Small intestine (tissue), 7 donors: ENCODE measurements around the gene ANKRD29. TPM values are rescaled to one million over a fixed set of nuclear protein-coding genes. Genes with fewer than 3 reads are reported as not detected.
A peak's percentile ranks its signal among the peaks of the same experiment; 100 is the strongest.

Experiments used
- DNase-seq, 2 donors: peaks; one replicate each; pipeline versions ENCODE4 v3.0.0 to v3.0.0-alpha.2; 2013
- FAIRE-seq: peaks from 2 replicates; lab custom pipeline; 2012; peaks lifted over from hg19 to GRCh38; lab: Jason Lieb, UNC
- H3K27ac ChIP-seq, 3 donors: one replicate each; pipeline ENCODE4 v1.5.1; 2013; ENCODE audit warnings: low read length in 2 of 3, mild to moderate bottlenecking in 2 of 3, control low read depth in 1 of 3, inconsistent platforms in 1 of 3, low read depth in 1 of 3, moderate library complexity in 1 of 3
- H3K27me3 ChIP-seq, 3 donors: one replicate each; pipeline ENCODE4 v1.6.1; 2013; ENCODE audit warnings: low read length in 3 of 3, inconsistent platforms in 1 of 3; ENCODE audit not compliant: control insufficient read depth in 3 of 3, insufficient read depth in 3 of 3
- H3K36me3 ChIP-seq, 3 donors: one replicate each; pipeline ENCODE4 v1.6.1; 2013; ENCODE audit warnings: low read length in 3 of 3, inconsistent platforms in 1 of 3, low read depth in 1 of 3, mild to moderate bottlenecking in 1 of 3, moderate library complexity in 1 of 3; ENCODE audit not compliant: control insufficient read depth in 3 of 3, insufficient read depth in 2 of 3
- H3K4me1 ChIP-seq, 3 donors: one replicate each; pipeline ENCODE4 v1.6.1; 2013; ENCODE audit warnings: low read length in 2 of 3, inconsistent platforms in 1 of 3, low read depth in 1 of 3, mild to moderate bottlenecking in 1 of 3, moderate library complexity in 1 of 3; ENCODE audit not compliant: control insufficient read depth in 3 of 3, insufficient read depth in 2 of 3
- H3K4me3 ChIP-seq, 3 donors: one replicate each; pipeline ENCODE4 v1.5.1; 2013; ENCODE audit warnings: low read length in 3 of 3, control low read depth in 1 of 3, inconsistent platforms in 1 of 3, low read depth in 1 of 3, mild to moderate bottlenecking in 1 of 3, moderate library complexity in 1 of 3
- H3K9me3 ChIP-seq, 2 donors: one replicate each; pipeline ENCODE4 v1.6.1; 2013; ENCODE audit warnings: low read depth in 1 of 2, low read length in 1 of 2; ENCODE audit not compliant: control insufficient read depth in 2 of 2, insufficient read depth in 1 of 2
- WGBS, 3 donors: extraction: QIAGEN DNeasy Blood & Tissue Kit; methylation state at CpG; one replicate each; pipeline ENCODE4 v1.1.7; 2013; 5-methylcytosine and 5-hydroxymethylcytosine counted together
- polyA plus RNA-seq, 4 donors: library from polyadenylated mRNA; stranded (reverse) in 3 of 4; unstranded in 1 of 4; fragments of 200-250 nt in 3 of 4; fragments of 120-200 nt in 1 of 4; gene quantifications; one replicate each; pipeline versions ENCODE4 v1.2.1 to v1.2.3, GENCODE V29; 2013
- donor health status: healthy with polysubstance abuse.
- donor health status: control.
- donor health status: control.
- donor health status: Bipolar disorder and iron deficiency.
- donor health status: healthy.

The ANKRD29 gene
- polyA plus RNA-seq, 4 donors = 1.8 to 5.1 (median 3.2) TPM

GRCh38 chr18:23626451-23627279 lies 36.0 kb downstream of the ANKRD29 start:
- Histone ChIP-seq H3K27ac (peak overlapping the region in 1 of 3 donors; percentile 79), H3K27me3 (no peaks in the 10 kb centered on the region), H3K4me3 (no peak overlapping the region), H3K36me3 (no peaks in the 10 kb centered on the region), H3K4me1 (peaks cover 0 to 29% (median 6%) of the 10 kb centered on the region in 3 donors), H3K9me3 (no peaks in the 10 kb centered on the region)
- 19 to 42% (median 40%) methylated on average over 4 of the region's 4 CpGs for WGBS, 3 donors
- peak in 1 of 2 donors; percentile 65 for DNase-seq
- FAIRE-seq = no peak

- Histone ChIP-seq H3K9me3 (no peaks in the 10 kb centered on the region), H3K4me1 (peaks cover 0 to 45% (median 8%) of the 10 kb centered on the region in 3 donors), H3K27ac (no peak overlapping the region), H3K27me3 (peaks cover 0 to 10% (median 0%) of the 10 kb centered on the region in 3 donors), H3K4me3 (no peak overlapping the region), H3K36me3 (no peaks in the 10 kb centered on the region)
- WGBS, 3 donors = 83 to 91% (median 89%) methylated on average over 3 of the region's 3 CpGs
- FAIRE-seq (no peak), DNase-seq (no peak)
Measured at GRCh38 chr18:23623040-23623439, 39.7 kb downstream of the ANKRD29 start.

DNA sequence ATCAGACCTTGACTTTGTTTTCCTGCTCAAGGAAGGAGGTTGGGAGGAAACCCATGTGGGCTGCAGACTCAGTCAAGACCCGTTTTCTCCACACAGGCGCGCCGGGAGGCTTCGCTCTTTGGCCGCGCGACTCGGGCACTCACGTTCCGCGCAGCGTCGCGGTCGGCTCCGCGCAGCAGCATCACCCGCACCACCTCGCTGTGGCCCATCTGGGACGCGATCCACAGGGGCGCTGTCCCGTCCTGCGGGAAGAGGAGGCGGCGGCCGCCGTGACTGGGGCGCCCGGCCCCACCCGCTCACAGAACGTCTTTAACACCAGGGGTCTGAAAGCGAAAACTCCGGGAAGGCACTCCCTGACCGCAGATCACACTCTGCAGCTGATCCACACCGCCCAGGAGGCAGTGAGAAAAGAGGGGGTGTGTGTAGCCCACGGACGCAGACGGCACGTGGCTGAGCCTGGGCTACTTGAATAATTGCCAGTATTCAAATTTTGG lies 43.3 kb downstream of the ANKRD29 start:
- Histone ChIP-seq H3K27ac (peak overlapping the region in 1 of 3 donors; percentile 38), H3K4me3 (peak overlapping the region in 2 of 3 donors; percentile 41), H3K9me3 (no peaks in the 10 kb centered on the region), H3K4me1 (peaks cover 0 to 40% (median 3%) of the 10 kb centered on the region in 3 donors), H3K27me3 (peaks cover 0 to 10% (median 0%) of the 10 kb centered on the region in 3 donors), H3K36me3 (no peaks in the 10 kb centered on the region)
- FAIRE-seq = no peak
- WGBS, 3 donors = 0 to 2% (median 0%) methylated on average over 41 of the region's 41 CpGs
- DNase-seq = peak in 1 of 2 donors; percentile 77

DNA sequence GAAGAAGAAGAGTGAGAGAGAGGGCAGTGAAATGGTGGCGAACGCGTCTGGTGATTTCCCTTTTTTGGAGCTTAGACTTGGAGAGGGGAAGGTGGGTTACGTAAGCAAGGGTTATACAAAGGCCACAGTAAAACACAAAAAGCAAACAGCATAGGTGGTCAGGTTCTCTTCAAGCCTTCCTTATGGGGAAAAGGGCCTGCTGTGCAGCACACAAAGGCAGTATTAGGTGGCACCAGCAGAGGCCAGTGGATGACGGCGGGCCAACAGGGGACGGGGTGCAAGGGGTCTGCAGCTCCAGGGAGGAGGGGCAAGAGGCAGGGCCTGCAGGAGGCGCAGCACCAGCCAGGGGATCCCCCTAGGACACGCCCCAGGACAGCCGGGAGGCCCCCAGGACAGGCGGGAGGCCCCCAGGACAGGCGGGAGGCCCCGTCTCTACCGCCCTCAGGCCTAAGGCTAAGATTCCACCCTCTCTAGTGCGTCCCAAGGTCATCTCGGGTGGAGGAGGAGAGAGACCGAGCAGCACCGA lies 43.8 kb downstream of the ANKRD29 start:
- H3K4me1 ChIP-seq = peaks cover 0 to 40% (median 3%) of the 10 kb centered on the region in 3 donors
- peak overlapping the region in 1 of 3 donors; percentile 38 for H3K27ac ChIP-seq
- 33 to 37% (median 34%) methylated on average over 17 to 18 of the region's 18 CpGs for WGBS, 3 donors
- H3K36me3 ChIP-seq = no peaks in the 10 kb centered on the region
- peak in 1 of 2 donors; percentile 59 for DNase-seq
- no peak for FAIRE-seq
- peak overlapping the region in 2 of 3 donors; percentile 41 for H3K4me3 ChIP-seq
- peaks cover 0 to 10% (median 0%) of the 10 kb centered on the region in 3 donors for H3K27me3 ChIP-seq
- no peaks in the 10 kb centered on the region for H3K9me3 ChIP-seq

DNA sequence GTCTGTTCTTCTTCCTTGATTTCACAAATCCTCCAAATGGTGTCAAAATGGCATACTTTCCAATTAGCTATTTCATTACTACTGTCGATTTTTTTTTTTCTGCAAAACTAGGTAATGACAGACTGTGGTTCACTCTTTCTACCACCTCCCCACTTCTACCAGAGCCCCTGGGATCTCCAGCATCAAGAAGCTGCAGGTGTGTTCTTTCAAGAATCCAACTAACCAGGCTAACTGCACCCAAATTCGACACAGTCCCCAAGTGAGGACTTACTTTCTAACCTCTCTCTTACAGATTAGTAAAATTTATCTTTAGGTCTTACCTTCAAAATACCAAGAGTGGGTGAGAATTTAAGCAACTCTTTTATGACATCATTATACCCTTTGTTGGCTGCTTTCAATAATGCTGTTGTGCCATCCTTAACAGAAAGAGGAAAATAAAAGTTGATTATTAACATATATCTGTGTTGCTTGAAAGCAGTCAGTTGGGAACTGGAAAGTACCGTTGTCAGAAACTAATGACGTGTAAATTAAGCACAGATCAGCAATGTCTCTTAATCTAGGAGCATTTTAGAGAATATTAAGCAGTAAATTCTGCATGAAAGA lies 45.2 kb downstream of the ANKRD29 start:
- Histone ChIP-seq H3K27me3 (peaks cover 0 to 10% (median 0%) of the 10 kb centered on the region in 3 donors), H3K4me3 (no peak overlapping the region), H3K4me1 (peaks cover 0 to 42% (median 4%) of the 10 kb centered on the region in 3 donors), H3K36me3 (no peaks in the 10 kb centered on the region), H3K27ac (peak overlapping the region in 1 of 3 donors; percentile 58), H3K9me3 (no peaks in the 10 kb centered on the region)
- 11 to 57% (median 30%) methylated on average over 4 of the region's 4 CpGs for WGBS, 3 donors
- no peak for FAIRE-seq
- DNase-seq = peak; percentile 47 to 54

- Histone ChIP-seq H3K27ac (no peak overlapping the region), H3K4me3 (no peak overlapping the region), H3K4me1 (peaks cover 0 to 54% (median 8%) of the 10 kb centered on the region in 3 donors), H3K27me3 (peaks cover 0 to 10% (median 0%) of the 10 kb centered on the region in 3 donors), H3K36me3 (no peaks in the 10 kb centered on the region), H3K9me3 (no peaks in the 10 kb centered on the region)
- FAIRE-seq (no peak), DNase-seq (no peak)
- 89 to 94% (median 92%) methylated on average over 2 of the region's 2 CpGs for WGBS, 3 donors
Measured at GRCh38 chr18:23616258-23616657, 46.5 kb downstream of the ANKRD29 start.

GRCh38 chr18:23614891-23615290 lies 47.8 kb downstream of the ANKRD29 start:
- 57 to 83% (median 61%) methylated on average over 3 of the region's 3 CpGs for WGBS, 3 donors
- Histone ChIP-seq H3K4me3 (no peak overlapping the region), H3K36me3 (no peaks in the 10 kb centered on the region), H3K27me3 (peaks cover 0 to 4% (median 0%) of the 10 kb centered on the region in 3 donors), H3K4me1 (peaks cover 0 to 42% (median 8%) of the 10 kb centered on the region in 3 donors), H3K27ac (no peak overlapping the region), H3K9me3 (no peaks in the 10 kb centered on the region)
- no peak for FAIRE-seq
- DNase-seq = no peak

- DNase-seq (no peak), FAIRE-seq (no peak)
- H3K4me1 ChIP-seq = peaks cover 1 to 40% (median 8%) of the 10 kb centered on the region in 3 donors
- H3K36me3 ChIP-seq = no peaks in the 10 kb centered on the region
- no peak overlapping the region for H3K27ac ChIP-seq
- WGBS, 3 donors = 80 to 87% (median 87%) methylated on average over 2 of the region's 2 CpGs
- H3K4me3 ChIP-seq = no peak overlapping the region
- H3K27me3 ChIP-seq = no peaks in the 10 kb centered on the region
- H3K9me3 ChIP-seq = no peaks in the 10 kb centered on the region
Measured at GRCh38 chr18:23614413-23614812, 48.3 kb downstream of the ANKRD29 start.
